Kasumi-1 (cell line): Measurements from ENCODE around the gene GRN.
"Not testable (repeated sequence)": the region's sequence is repeated elsewhere in the genome, so short reads cannot be mapped to it uniquely, and the experiment has no call there.

Experiments used
- DNase-seq, 2 experiments: peaks; one replicate each; lab custom pipeline; 2025; lab: John Stamatoyannopoulos, UW

The GRN gene

GRCh38 chr17:44346064-44346844 lies 1.2 kb downstream of the GRN start:
- DNase-seq = no peak

GRCh38 chr17:44347206-44348055 lies 2.3 kb downstream of the GRN start:
- DNase-seq = not testable (repeated sequence)

GRCh38 chr17:44348234-44348987 lies 3.3 kb downstream of the GRN start:
- DNase-seq = peak; percentile 52 to 53

- no peak for DNase-seq
Measured at GRCh38 chr17:44348988-44349364, 3.9 kb downstream of the GRN start.

GRCh38 chr17:44349553-44350070 lies 4.5 kb downstream of the GRN start:
- DNase-seq = no peak

- peak; percentile 56 to 63 for DNase-seq
Measured at GRCh38 chr17:44350733-44351226, 5.7 kb downstream of the GRN start.

GRCh38 chr17:44351464-44351863 lies 6.4 kb downstream of the GRN start:
- no peak for DNase-seq

- no peak for DNase-seq
Measured at GRCh38 chr17:44351961-44352827, 7.1 kb downstream of the GRN start.

GRCh38 chr17:44352828-44353671 lies 7.9 kb downstream of the GRN start:
- DNase-seq = no peak

GRCh38 chr17:44353672-44354331 lies 8.7 kb downstream of the GRN start:
- DNase-seq = peak; percentile 17 to 20

- peak; percentile 14 to 19 for DNase-seq
Measured at GRCh38 chr17:44354582-44355561, 9.8 kb downstream of the GRN start.

GRCh38 chr17:44355642-44356099 lies 10.6 kb downstream of the GRN start:
- no peak for DNase-seq

GRCh38 chr17:44356241-44356640 lies 11.1 kb downstream of the GRN start:
- DNase-seq = no peak

GRCh38 chr17:44358066-44358465 lies 13.0 kb downstream of the GRN start:
- DNase-seq = no peak

GRCh38 chr17:44359006-44359405 lies 13.9 kb downstream of the GRN start:
- no peak for DNase-seq

- no peak for DNase-seq
Measured at GRCh38 chr17:44359458-44360143, 14.5 kb downstream of the GRN start.

- no peak for DNase-seq
Measured at GRCh38 chr17:44360144-44360533, 15.0 kb downstream of the GRN start.

GRCh38 chr17:44360826-44361225 lies 15.7 kb downstream of the GRN start:
- DNase-seq = no peak
